IPS DF 4.7 (cell line): ENCODE measurements around the gene PCGF1.

Source experiments
- DNase-seq: peaks from one replicate; pipeline ENCODE4 v3.0.0-alpha.2; 2013; ENCODE audit warnings: low spot score; ENCODE audit errors: extremely low read depth

PCGF1 gene

GRCh38 chr2:74515981-74516633 is 8.6 kb upstream of the PCGF1 start:
- DNase-seq: no peak

- no peak for DNase-seq
These were observed 7.9 kb upstream of the PCGF1 start for GRCh38 chr2:74515271-74515980.

DNA sequence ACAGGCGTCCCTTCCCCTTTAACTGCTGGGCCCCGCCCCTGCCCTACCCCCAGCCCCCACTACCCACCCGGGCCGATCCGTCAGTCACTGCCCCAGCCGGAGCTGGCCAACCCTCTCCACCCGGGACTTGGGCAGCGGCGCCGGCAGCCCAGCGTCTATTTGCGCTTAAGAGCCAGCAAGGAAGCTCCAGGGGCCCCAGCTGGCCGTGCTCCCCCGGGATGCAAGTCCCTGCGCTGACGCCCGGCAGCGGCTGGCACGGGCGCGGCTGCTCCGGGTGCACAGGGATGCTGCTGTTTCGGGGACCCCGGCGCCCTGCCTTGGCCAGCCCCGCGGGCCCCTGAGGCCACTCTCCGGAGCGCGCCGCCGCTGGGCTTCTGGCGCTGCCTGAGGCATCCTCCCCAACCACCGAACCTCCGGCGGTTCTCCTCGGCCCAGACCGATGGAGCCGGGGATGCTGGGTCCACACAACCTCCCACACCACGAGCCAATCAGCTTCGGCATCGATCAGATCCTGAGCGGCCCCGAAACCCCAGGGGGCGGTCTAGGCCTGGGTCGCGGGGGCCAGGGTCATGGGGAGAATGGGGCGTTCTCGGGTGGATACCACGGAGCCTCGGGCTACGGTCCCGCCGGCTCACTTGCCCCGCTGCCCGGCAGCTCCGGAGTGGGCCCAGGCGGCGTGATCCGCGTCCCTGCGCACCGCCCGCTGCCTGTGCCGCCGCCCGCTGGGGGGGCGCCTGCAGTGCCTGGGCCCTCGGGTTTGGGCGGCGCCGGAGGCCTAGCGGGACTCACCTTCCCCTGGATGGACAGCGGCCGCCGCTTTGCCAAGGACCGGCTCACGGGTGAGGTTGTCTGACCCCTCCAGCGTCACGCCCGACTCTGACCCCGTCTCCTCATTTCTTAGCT is 7.1 kb upstream of the PCGF1 start, which contains the start of gene TLX2:
TSS of gene TLX2 (plus strand) at position 83 of the 903 bp plus-strand sequence. CDS start at position 440, 357 bp downstream.
- no peak for DNase-seq

DNA sequence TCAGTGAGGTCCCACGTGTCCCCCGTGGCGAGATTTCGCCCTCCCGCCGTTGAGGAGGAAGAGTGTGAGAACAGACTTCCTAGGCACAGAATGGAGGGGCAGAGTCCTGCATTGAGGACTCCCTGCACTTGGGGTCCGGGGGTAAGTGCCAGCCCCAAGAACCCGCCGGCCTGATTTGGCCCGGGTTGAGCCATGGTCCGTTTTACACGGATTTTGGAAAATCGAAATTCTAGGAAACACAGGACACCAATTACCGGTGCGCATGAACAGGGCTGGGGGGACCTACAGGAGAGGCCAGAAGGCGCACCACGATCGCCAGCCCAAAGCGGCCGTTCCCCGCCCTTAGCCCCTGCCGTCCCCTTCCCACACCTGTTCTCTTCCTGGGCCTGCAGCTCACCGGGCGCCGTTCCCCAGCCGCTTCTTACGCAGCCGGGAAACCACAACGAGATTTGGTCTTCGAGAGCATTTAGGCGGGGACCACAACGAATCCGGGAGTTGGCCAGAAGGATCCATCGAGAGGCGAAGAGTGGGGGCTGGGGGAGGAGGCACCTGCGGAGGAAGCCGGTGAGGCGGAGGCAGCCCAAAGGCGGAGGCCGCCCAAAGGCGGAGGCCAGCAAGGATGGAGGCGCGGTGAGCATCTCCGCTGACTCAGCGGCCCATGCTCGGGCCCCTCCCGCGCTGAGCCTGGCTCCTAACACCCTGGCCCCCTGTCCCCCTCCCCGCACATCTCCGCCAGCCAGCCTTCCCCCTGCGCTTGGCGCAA is 6.3 kb upstream of the PCGF1 start:
- no peak for DNase-seq

GRCh38 chr2:74512744-74513604 is 5.5 kb upstream of the PCGF1 start:
- DNase-seq: no peak

DNA sequence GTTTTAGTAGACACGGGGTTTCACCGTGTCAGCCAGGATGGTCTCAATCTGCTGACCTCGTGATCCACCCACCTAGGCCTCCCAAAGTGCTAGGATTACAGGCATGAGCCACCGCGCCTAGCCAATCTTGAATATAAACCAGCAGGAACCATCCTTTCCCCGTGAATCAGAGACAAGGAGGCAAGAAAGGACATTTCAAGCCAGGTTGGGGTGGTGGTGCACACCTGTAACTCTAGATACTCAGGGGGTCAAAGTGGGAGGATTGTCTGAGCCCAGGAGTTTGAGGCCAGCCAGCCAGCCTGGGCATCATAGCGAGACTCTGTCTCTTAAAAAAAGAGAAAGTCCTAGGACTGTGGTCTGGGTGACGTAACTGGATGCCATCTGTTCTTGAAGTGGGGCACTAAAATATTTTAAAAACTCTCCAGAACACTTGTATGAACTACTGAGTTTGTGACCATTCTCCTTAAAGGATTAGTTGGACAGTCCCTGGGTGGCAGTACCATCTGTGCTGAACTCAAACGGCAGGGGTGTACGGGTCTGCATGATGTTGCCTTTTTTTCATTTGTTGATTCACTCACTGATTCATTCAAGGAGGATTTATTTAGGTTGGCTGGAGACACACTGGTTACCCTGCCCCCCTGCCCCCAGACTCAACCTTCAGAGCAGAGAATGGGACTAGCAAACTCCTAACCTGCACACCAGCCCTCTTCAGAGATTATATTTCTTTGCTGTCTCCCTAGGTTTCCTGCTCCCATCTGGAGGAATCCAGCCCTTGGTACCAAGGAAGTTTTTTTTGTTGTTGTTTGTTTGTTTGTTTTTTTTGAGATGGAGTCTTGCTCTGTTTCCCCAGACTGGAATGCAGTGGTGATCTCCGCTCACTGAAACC is 3.9 kb upstream of the PCGF1 start:
- no peak for DNase-seq

GRCh38 chr2:74510272-74510671 is 2.8 kb upstream of the PCGF1 start:
- no peak for DNase-seq

GRCh38 chr2:74507926-74508520 is 528 bp upstream of the PCGF1 start:
- DNase-seq: no peak

GRCh38 chr2:74505448-74506246 is 1.8 kb downstream of the PCGF1 start:
- no peak for DNase-seq

- no peak for DNase-seq
These were observed 2.9 kb downstream of the PCGF1 start for GRCh38 chr2:74504591-74504990.

DNA sequence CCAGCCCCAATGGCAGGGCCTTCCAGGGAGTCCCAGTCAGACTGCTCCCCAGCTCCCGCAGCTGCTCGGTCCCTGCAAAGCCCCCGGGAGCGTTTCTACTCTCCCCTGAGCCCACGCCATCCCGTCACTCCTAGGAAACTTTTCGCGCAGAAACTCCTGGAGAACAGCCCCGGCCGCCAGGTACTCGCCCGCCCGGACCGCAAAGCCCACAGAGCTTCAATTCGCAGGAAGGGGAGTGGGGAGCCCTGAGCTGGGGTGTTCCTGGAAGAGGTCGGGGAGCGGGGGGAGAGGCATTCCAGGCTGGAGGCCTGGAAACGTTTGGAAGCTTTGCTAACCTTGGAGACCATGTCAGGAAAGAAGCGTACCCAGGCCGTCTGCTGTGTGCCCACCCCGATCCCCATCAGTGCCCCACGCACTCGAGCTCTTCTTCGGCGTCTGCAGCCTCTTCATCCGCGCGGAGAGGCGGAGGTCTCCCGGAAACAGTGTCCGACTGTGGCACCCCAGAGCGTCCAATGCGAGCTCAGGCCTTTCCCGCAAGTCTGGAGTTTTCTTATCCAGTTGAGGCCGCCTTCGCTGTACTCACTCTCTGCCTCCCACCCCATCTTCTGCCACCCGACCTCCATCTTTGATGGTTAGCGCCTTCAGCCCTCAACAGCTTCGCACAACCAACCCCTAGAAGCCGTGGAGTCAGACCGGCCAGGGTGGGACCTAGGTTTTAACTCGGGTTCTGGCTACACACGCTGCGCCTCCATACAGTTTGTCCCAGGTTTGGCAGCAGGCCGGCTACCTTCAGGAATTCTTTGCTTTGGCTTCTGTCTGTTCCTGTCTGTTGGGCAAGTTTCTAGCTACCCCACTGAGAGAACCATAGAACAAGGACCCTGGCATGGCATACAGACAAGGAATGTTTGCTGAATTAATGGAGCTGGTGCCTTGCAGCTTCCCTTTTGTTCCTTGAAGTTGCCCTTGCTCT is 3.7 kb downstream of the PCGF1 start:
- DNase-seq: no peak

DNA sequence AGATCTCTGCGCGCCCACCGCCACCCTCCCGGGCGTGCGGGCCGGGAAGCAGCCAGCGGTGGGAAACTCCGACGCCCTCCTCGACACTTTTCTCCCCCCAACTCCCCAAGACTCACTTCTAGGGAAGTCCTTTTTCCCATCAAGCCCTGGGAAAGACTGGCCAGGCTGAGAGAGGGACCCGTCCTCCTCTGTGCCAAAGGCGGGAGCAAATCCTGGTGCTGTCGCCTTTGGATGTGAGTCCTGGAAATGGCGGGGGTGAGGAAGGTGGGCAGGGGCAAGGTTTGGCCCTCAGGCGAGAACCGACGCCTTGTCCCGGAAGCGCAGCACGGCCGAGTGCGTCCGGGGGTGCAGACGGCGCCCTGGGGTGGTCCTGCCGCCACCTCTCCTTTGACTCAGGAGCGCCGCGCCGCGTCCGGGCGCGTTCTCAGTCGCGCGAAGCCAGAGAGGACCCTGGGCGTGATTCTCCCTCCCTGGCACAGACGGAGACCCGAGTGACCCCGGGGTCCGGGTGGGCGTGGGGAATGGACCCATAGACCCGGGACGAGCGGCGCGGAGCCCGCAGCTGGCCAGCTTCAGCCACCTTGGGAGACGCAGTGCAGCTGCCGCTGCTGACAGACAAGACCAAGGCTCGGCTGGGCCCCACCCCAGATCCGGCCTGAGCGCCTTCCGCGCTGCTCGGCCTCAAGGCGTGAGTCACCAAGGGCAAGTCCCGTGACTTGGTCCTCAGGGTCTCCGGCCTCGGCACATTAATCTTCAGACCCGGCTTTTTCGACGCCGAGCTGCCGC is 4.6 kb downstream of the PCGF1 start:
- no peak for DNase-seq

DNA sequence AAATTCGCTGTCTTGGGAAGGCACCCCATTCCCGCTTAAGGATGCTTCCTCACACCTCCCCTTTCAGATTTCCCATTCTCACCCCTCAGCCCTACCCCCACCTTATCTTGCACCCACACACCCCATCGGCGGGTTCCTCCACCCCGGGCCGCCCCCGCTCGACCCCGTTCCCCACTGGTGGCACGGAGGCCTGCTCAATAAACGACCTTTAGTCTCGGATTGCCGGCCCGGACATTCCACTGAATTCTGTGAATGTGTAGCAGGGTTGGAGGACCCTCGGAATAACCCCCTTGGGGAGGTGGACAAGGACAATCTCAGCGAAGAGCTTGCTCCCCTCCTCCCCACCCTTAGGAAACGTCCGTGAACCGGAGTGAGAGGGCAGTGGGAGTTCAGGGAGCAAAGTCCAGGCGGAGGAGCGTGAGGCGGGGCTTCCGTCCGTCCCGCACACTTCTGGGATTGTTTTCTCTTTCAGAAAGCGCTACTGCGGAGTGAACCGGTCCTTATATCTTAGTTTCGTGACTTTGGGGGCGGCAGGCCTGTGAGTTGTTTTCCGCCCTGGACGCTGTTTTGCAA is 5.3 kb downstream of the PCGF1 start:
- DNase-seq: no peak

GRCh38 chr2:74501335-74502071 is 6.0 kb downstream of the PCGF1 start:
- DNase-seq: no peak

DNA sequence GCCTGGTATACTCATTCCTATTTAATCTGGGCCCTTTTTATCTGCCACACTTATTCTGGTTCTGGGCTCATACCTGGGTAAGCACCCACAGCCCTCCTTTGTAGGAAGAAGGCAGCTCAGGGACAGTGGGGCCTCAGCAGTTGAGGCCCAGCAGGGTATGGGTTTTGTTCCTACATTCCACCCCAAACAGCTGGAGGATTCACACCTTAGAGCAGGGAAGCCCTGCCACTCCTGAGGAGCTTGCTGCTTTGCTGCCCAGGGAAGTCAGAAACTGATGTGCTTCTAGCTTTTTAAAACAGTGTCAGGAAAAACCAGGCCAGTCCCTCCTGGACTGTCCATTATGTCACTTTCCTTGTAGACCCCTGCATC is 6.9 kb downstream of the PCGF1 start:
- DNase-seq: no peak
